ENCODE data around the gene COX10. TPM values are rescaled to one million over a fixed set of nuclear protein-coding genes. Genes with fewer than 3 reads are reported as not detected.
"Not testable (repeated sequence)": the region's sequence is repeated elsewhere in the genome, so short reads cannot be mapped to it uniquely, and the experiment has no call there.

COX10 gene
- total RNA-seq, 1 donor from 2014 or later: 29.7 TPM

DNA sequence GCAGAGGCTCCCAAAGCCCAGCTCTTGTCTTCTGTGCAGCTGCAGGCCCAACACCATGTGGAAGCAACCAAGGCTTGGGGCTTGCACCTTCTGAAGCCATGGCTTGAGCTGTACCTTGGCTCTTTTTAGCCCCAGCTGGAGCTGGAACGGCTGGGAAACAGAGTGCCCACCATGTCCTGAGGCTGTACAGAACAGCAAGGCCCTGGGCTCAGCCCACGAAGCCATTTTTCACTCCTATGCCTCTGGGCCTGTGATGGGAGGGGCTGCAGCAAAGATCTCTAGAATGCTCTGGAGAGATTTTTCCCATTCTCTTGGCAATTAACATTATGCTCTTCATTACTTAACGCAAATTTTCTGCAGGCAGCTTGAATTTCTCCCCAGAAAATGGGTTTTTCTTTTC, 99.3 kb downstream of the COX10 start:
- intact Hi-C loops (cut with micrococcal nuclease): no loop called here

DNA sequence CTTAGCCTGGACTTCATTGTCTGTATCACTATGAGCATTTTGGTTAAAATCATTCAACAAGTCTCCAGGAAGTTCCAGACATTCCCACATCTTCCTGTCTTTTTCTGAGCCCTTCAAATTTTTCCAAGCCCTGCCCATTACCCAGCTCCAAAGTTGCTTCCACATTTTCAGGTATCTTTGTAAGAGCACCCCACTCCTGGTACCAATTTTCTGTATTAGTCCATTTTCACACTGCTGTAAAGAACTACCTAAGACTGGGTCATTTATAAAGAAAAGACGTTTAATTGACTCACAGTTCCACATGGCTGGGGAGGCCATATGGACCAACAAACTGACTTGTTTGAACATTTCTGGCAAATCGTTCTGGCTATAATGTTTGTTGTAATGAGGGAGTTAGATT, 100.0 kb downstream of the COX10 start:
- intact Hi-C loops (cut with micrococcal nuclease): no loop called here

DNA sequence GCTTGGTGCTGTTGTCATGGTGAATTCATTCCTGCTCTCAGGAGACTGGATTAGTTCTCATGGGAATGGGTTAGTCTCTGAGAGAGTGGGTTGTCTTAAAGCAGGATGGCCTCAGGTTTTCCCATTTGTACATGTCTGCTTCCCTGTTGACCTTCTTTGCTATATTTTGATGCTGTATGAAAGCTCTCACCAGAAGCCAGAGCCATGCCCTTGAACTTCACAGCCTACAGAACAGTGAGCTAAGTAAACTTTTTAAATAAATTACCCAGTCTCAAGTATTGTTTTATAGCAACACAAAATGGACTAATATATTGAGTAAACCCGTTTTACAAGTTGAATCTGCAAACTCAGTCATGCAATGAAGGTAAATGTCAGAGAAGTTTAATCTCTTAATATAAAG, 100.6 kb downstream of the COX10 start:
- intact Hi-C loops (cut with micrococcal nuclease): no loop called here

DNA sequence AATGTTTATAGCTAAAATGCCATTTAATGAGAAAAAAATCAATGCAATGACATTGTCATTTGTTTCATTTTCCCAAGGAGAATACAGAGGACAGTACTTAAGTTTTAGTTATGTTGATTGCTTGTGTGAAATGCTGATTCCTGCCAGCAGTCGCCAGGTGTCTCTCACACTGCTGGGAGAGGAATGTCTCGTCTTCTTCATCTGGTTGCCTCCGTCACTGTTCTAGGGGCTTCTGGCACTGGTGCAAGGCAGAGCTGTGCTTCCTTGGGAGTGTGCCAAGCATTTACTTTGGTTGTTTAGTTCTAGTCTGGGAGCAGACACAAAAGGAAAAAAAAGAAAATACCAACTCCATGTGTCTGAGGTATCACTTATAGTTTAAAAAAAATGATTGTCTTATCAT, 107.7 kb downstream of the COX10 start:
- intact Hi-C loops (cut with micrococcal nuclease): not testable (repeated sequence)

DNA sequence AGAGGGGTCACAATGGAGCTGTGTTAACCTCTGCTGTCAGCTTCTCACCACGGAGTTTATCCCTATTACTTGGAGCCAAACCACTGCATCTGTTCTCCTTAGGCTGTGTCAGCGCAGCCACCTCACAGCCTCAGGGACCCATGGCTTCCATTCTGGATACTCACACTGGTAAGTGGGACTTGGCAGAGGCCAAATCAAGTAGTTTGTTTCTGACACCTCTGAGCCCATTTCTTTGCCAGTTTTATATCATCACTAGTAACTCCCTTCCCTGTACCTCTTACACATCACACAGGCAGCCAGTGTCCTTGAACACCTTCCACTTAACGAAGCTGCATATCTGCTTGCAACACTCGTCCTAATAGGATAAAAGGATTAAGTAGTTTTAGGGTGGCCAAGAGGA, 108.5 kb downstream of the COX10 start:
- intact Hi-C loops (cut with micrococcal nuclease): not testable (repeated sequence)

DNA sequence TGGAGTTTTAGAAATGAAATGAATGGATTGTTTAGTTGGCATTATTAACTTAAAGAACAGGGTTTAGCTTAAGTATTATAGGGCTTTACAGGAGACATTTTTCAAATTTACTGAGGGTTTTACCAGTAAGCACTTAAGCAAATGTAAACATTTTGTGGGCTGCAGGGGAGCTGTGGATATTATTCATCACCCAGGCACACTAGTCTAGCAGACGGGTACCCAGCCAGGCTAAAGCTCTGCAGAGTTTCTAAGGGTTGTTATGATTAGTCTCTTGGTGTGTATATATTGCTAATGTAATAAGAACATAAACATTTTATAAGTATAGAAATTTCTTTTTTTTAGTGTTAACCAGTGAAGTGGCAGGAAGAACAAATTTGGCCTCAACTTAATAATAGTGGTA, 110.6 kb downstream of the COX10 start:
- intact Hi-C loops (cut with micrococcal nuclease): not testable (repeated sequence)

DNA sequence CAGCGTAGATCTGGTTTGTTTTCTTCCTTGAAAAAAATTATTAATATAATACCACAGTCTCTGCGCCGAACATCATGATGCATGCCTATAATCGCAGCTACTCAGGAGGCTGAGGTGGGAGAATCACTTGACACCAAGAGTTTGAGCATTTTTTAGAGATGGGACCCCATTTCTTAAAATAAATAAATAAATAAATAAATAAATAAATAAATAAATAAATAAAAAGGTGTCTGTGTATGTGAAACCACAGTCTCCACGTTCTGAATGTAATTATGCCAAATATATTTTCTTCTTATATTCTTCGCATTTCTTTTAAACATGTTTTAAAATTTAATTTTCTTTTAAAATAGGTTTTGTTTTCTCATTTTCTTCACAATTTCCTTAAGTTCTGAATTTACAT, 112.8 kb downstream of the COX10 start:
- intact Hi-C loops (cut with micrococcal nuclease): not testable (repeated sequence)

DNA sequence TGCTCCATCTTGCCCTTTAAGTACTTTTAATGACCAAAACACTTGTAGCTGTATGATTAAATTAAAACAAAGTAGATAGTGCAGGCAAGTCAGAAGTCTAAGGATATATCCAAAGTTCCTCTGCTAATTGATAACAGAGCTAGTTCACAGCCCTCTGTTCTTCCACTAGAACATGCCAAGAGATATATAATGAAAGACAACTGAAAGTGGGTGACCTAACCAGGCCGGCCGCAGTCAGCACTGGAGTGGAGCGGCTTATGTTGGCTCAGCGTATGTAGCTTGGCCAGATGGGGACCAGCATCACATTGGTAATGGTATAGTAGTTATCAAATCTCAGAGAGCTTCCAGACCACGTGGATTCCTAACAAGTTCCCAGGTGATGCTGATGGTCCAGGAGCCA, 115.2 kb downstream of the COX10 start:
- intact Hi-C loops (cut with micrococcal nuclease): not testable (repeated sequence)

DNA sequence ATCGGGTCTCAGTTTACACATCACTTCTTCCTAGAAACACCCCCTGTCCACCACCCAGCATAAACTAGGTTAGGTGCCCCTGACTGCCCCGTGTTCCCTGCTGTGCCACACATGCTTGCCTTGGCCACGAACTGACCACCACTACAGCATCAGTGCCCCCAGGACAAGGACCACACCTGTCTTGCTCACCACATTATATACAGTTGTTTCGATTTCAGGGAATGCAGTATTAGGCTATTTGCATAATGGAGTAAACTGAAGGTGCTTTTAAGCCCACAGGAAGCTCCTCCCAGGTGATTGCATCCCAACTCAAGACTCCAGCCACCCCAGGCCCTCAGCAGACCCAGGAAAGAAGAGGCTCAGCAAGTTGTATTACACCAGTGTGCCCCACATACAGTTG, 117.1 kb downstream of the COX10 start:
- intact Hi-C loops (cut with micrococcal nuclease): not testable (repeated sequence)

DNA sequence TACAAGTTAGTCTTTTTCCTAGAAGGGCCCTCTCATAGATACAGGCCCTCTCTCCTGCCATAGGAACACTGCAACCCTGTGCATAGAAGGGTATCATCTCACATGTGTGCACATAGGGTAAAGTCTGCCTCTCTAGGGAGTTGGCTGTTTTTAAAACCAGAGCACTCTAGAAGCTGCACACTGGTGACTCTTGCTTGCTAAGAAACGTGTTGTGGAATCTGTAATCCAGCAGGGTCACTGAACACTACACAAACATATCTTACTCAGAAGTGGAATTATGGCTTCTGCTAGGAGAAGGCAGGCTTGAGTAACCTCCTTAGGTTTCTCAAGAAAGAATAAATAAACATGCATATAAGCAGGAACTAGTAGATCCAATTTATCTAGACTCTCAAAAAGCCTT, 121.5 kb downstream of the COX10 start:
- intact Hi-C loops (cut with micrococcal nuclease): not testable (repeated sequence)

DNA sequence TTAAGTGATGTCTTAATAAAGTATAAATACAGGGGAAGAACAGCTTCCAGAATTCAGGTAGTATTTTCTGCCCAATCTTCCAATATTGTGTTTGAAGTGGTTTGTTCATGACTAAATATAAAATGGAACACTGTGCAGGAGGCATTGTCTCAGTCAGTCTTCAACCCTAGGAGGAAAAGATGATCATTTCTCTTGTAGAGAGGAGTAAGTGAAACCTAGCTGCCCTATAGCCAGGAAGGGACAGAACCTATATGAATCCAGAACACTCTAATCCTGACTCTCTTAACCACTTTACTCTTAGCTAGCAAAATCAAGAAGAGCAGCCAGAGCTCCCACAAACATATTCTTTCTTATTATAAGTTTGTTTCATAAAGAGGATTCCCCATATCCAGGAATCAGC, 122.2 kb downstream of the COX10 start:
- intact Hi-C loops (cut with micrococcal nuclease): not testable (repeated sequence)

DNA sequence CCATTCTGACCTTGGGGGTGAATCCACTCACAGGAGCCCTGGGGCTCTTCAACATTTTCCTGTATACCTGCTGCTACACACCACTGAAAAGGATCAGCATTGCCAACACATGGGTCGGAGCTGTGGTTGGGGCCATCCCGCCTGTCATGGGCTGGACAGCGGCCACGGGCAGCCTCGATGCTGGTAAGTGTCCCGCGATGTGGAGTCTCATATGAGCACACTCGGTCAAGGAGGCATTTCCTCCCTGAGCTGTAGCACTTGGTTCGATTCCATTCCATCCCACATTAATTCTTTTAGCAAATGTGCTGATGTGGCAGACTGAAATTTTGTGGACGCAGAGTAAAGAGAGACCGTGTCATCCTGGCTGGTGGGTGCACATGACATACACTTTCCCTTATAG, 122.7 kb downstream of the COX10 start:
- intact Hi-C loops (cut with micrococcal nuclease): not testable (repeated sequence)

DNA sequence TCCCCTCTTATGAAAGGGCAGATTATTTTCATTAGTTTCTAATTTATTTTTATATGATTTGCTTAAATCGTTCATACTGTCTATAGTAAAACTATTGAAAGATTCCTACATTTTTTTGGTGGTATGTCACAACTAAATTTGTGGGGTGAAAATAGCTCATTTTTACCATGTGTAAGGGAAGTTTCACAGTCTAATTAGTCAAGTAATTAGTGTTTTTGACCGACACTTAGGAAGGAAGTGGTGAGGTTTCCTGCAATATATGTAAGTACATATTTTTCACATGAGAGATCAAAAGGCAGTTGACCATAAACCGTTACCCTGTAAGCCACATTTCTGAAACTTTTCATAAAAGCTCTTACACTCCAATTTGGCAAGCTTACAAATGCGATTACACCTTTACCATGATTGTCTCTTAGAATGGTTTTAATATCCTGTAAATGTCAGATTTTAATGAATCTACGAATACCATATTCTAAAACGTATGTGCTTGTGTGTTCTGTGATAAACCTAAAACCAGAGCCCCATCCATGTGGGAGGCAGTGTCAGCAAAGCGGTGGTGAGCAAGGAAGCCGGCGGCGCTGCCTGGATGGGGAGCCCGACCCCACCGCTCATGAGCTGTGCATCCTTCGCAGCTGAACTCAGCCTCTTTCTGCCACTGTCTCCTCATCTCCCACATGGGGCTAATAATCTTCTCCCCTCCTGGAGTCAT, 123.5 kb downstream of the COX10 start:
- intact Hi-C loops (cut with micrococcal nuclease): not testable (repeated sequence)

DNA sequence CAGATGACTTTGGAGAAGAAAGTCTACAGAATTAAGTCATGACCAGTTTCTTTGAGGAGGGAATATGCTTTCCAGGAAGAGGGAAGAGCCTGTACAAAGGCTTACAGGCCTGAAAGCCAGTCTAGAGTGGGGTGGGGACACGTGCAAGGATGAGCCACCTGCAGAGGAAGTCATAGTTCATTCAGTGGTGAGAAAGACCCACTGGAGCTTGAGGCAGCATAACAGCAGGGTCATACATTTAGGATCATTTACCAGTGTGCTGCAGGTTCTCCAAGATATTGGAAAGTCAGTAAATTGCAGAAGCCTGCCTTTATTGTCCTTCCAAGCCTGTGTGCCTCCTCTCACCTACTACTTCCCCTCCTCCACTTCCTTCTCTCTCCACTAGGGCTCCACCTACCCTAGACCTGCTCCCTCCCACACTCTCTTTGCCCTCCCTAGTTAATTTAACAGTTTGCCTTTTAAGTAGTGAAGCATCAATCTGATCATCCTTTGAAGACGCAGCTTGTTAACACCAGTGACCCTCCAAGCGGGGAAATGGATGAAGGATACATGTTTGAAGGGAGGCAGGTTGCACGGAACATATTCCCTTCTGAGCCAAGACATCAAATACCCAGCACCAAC, 127.2 kb downstream of the COX10 start:
- intact Hi-C loops (cut with micrococcal nuclease): no loop called here

DNA sequence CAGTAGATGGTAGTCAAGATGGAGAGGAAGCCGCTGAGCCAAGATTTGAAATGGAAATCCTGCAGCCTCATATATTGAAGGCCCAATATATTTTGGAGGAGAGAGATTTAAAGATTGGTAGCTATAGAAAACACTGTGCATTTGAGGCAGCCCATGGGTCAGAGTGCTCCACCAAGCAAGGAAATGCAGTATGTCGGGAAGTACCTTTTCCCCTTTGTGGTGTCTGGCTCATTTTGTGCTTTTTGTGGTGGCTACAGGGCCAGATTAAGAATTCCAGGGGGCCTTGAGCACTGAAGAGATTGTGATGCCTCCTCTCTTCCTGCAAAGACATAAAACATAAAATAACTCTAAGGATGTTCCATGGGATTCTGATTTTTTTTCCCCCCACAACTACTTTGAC, 127.8 kb downstream of the COX10 start:
- intact Hi-C loops (cut with micrococcal nuclease): no loop called here

DNA sequence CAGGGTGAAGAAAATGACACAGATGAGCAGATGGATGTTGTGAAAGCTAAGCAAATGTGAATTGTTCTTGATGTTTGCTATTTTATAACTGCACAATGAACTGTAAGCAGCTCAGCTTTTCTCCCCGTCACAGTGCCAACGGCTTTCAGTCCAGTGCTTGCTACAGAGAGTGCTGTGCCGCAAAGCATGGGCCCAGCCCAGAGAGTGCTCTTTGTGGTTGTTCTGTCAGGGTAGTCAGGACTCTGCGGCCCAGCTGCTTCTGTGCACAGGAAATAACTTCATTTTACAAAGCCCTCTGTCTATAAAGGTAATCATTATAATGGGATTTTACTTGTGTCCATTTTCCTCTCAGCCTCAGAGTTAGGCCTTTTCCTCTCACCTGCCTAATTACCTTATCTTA, 128.3 kb downstream of the COX10 start:
- intact Hi-C loops (cut with micrococcal nuclease): no loop called here

DNA sequence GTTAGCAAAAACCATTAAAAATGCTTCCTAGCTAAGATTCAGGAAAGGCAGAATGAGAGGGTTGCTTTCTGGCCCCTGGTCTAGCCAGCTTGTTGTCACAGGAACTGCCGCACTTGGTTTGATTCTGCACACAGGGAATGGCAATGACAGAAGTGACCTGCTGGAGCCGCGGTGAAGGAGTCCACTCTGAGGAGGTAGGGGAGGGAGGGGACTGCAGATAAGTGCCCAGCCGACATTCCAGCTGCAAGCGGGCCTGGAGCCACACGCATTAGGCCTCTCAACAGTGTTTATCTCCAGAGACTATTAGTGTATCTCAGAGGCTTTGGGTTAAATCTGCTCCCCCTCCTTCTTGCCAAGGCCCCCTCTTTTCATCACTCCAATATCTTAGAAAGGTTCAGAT, 128.7 kb downstream of the COX10 start:
- intact Hi-C loops (cut with micrococcal nuclease): no loop called here

DNA sequence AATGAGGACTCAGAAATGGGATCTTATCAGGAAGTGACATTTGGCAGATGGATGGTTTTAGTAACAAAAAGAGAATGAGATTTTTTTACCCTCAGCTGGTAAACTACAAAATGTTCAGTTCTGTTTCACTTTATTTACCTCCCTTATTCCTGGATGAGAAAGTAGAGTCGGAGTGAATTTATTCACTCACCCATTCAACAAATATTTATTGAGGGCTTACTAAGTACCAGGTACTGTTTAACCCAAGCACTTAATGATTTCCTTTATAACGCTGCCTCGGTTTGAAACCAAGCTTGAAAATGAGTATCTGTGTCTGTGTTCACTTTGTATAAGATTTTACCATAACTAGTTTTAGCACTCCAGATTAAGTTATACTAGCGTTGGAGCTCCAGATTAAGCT, 129.3 kb downstream of the COX10 start:
- intact Hi-C loops (cut with micrococcal nuclease): no loop called here

DNA sequence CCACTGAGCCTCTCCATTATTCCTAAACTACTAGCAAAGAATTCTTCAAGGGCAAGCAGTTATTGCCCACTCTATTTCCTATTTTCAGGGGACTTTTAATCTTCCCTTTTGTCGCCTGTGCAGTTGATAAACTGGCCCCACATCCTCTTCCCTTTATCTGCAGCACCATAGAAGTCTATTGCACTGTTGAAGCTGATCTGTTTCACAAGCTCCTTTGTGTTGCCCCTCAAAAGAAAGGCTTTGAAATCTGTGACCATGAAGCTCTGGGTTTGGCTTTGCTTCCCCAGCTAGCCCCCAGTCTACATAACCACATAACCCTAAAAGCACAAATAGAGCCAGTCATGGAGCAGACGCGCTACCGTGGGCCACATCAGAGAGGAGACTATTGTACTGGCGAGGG, 130.3 kb downstream of the COX10 start:
- intact Hi-C loops (cut with micrococcal nuclease): no loop called here

DNA sequence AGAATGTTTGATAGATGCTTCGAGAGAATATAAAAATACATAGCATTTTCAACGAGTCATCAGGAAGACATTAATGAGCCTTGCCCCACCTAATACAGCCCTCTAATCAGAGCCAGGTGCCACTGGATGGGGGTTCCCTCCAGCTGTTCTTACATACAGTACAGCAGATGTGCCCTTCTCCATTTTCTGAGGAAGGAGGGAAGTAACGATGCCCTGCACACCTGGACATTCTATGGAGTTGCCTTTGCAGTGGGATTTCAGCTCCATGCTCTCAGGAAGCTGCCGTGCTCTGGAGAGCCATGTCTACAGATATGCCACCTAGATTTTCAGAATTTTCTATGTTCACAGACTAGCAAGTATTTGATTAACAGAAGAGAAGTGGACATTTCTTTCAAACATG, 131.1 kb downstream of the COX10 start:
- intact Hi-C loops (cut with micrococcal nuclease): loop anchor here (2.0 to 5.0 kb wide), 2 partner anchors 132 to 603 kb away; partner anchors contain the start of gene COX10

DNA sequence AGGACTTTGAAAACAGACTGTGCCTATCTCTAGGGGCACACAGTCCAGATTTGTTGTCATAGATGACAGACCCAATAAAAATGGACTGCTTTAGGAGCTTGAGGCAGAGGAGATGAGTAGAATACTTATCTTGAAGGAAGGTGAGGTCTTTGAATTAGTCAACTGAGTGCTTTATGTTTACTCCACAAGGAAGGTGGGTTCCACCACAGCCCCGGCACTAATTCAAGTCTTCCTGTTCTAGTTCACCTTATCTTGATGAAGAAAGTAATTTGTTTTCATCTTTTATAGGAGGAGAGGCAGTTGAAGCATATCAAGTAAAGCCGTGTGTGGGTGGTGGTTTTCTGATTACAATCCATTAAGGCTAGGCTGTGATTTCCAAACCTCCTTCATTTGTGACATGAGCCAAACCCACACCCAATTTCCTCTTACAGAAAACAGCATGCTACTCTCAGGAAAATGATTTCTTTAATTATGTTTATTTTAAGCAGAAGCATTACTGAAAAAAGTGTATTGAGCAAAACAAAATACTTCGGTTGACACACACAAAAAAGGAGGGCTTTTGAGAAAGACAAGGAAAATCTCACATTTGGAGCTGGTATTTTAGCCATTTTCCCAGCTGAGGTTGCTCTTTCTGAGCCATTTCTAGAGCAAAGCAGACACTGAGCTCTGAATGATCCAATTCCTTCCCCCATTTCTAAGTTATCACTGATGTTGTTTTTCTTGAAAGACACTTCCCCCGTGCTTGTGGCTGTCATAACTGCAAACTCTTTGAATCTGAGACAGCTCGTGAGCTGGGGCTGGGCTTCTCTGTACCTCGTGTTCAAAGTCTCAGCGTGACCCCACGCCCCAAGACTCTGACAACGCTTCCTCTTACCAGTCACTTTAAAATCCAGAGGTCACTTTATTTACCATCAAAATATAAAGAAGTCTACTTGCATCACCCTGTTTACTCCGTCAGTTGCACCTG, 132.0 kb downstream of the COX10 start:
- intact Hi-C loops (cut with micrococcal nuclease): loop anchor here (1.0 to 5.0 kb wide), 4 partner anchors 82 to 604 kb away; partner anchors contain the start of gene COX10

DNA sequence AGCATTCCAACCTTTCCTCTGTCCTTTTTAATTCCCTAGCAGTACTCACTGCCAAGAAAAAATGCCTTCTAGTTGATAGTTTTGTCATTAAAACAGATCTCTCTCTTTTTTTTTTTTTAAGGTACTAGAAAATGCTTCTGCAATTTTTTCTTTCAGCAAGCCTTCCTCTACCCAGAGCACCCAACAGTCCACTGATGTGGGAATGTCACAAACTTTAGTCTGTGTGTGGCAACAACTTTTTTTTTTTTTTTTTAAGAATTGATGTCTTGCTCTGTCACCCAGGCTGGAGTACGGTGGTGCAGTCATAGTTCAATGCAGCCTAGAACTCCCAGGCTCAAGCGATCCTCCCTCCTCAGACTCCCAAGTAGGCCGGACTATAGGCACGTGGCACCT, 132.7 kb downstream of the COX10 start:
- intact Hi-C loops (cut with micrococcal nuclease): loop anchor here (1.0 to 5.0 kb wide), 4 partner anchors 83 to 605 kb away; partner anchors contain the start of gene COX10

All from T-helper 2 cell treated with Interferon-gamma antibody and Interleukin-4, amounts not matched to agents 100 ng/mL and 5 ng/mL, for 36 hours (primary cell).